PC-9 (cell line): ENCODE results near the gene KIF21A.

ENCODE experiments used
- CTCF ChIP-seq: fragments of 200-600 bp; sonication (generic); conservative IDR thresholded peaks from 2 replicates; pipeline ENCODE4 v1.6.1; 2017; ENCODE audit warnings: mixed run types, antibody characterized with exemption, mild to moderate bottlenecking, moderate library complexity
- EZH2 ChIP-seq: fragments of 200-600 bp; sonication (generic); IDR thresholded peaks from 2 replicates; pipeline ENCODE4 v1.8.0; 2017; ENCODE audit warnings: antibody characterized with exemption, low read depth

- no peak for TF ChIP-seq EZH2
- no peak for TF ChIP-seq CTCF
These were observed 83.3 kb downstream of the KIF21A start for GRCh38 chr12:39359645-39360044.
